Keratinocyte (primary cell): ENCODE measurements around the gene GRAMD4. TPM values are rescaled to one million over a fixed set of nuclear protein-coding genes. Genes with fewer than 3 reads are reported as not detected.
A peak's percentile ranks its signal among the peaks of the same experiment; 100 is the strongest.

Source experiments
- DNase-seq: peaks from one replicate; pipeline ENCODE4 v3.0.0-alpha.2; 2011; ENCODE audit warnings: low read depth, missing footprints, low spot score
- FAIRE-seq: peaks from 2 replicates; lab custom pipeline; 2011; peaks lifted over from hg19 to GRCh38; lab: Jason Lieb, UNC
- H2AFZ ChIP-seq: 2 replicates; pipeline ENCODE4 v1.6.0; 2012; ENCODE audit warnings: low read length, control low read depth, inconsistent platforms; ENCODE audit not compliant: control insufficient read depth
- H3K27ac ChIP-seq: 2 replicates; pipeline ENCODE4 v1.5.1; 2011; ENCODE audit warnings: low read length; ENCODE audit not compliant: control insufficient read depth, insufficient read depth
- H3K27me3 ChIP-seq: 3 replicates; pipeline ENCODE4 v1.6.0; 2011; ENCODE audit warnings: low read length; ENCODE audit not compliant: control insufficient read depth, insufficient read depth; ENCODE audit errors: extremely low read depth
- H3K36me3 ChIP-seq, 2 experiments: 2 replicates in 1 of 2; 3 replicates in 1 of 2; pipeline ENCODE4 v1.5.1; 2011; ENCODE audit warnings: low read length in 2 of 2, mild to moderate bottlenecking in 1 of 2; ENCODE audit not compliant: control insufficient read depth in 2 of 2, insufficient read depth in 2 of 2; ENCODE audit errors: extremely low read depth in 1 of 2
- H3K4me1 ChIP-seq: 3 replicates; pipeline ENCODE4 v1.5.1; 2011; ENCODE audit warnings: low read length; ENCODE audit not compliant: control insufficient read depth, insufficient read depth; ENCODE audit errors: extremely low read depth
- H3K4me2 ChIP-seq: 3 replicates; pipeline ENCODE4 v1.6.0; 2011; ENCODE audit warnings: low read depth, low read length; ENCODE audit not compliant: control insufficient read depth, insufficient read depth; ENCODE audit errors: extremely low read depth
- H3K4me3 ChIP-seq, 3 experiments: fragments of 200-600 bp in 1 of 3; sonication (generic) in 1 of 3; 2 replicates in 2 of 3; 3 replicates in 1 of 3; pipeline ENCODE4 v1.5.1; 2011 to 2016; ENCODE audit warnings: low read length in 3 of 3, mild to moderate bottlenecking in 3 of 3, control low read depth in 2 of 3, inconsistent platforms in 1 of 3, low read depth in 1 of 3, mixed read lengths in 1 of 3, mixed run types in 1 of 3, moderate library complexity in 1 of 3; ENCODE audit not compliant: control insufficient read depth in 2 of 3, insufficient read depth in 2 of 3; ENCODE audit errors: extremely low read depth in 1 of 3
- H3K79me2 ChIP-seq: 2 replicates; pipeline ENCODE4 v1.6.0; 2012; ENCODE audit warnings: low read length; ENCODE audit not compliant: control insufficient read depth, insufficient read depth
- H3K9ac ChIP-seq: 3 replicates; pipeline ENCODE4 v1.6.0; 2011; ENCODE audit warnings: low read length; ENCODE audit not compliant: control insufficient read depth, insufficient read depth; ENCODE audit errors: extremely low read depth
- H3K9me1 ChIP-seq: 3 replicates; pipeline ENCODE4 v1.6.0; 2011; ENCODE audit warnings: low read length; ENCODE audit not compliant: control insufficient read depth, insufficient read depth; ENCODE audit errors: extremely low read depth
- H3K9me3 ChIP-seq: 2 replicates; pipeline ENCODE4 v1.5.1; 2012; ENCODE audit warnings: low read depth, low read length; ENCODE audit not compliant: control insufficient read depth
- H4K20me1 ChIP-seq: 3 replicates; pipeline ENCODE4 v1.6.0; 2011; ENCODE audit warnings: low read length; ENCODE audit not compliant: control insufficient read depth, insufficient read depth; ENCODE audit errors: extremely low read depth
- CTCF ChIP-seq, 3 experiments: IDR thresholded peaks in 1 of 3; conservative IDR thresholded peaks in 1 of 3; optimal IDR thresholded peaks in 1 of 3; 2 replicates in 2 of 3; 3 replicates in 1 of 3; pipeline versions ENCODE3 to v1.5.1; 2011; ENCODE audit warnings: low read length in 3 of 3, mild to moderate bottlenecking in 3 of 3, moderate library complexity in 2 of 3, control low read depth in 1 of 3, inconsistent platforms in 1 of 3; ENCODE audit not compliant: insufficient read depth in 2 of 3; ENCODE audit errors: extremely low read depth in 1 of 3
- EZH2 ChIP-seq: IDR thresholded peaks from one replicate; pipeline ENCODE4 v1.6.1; 2012; ENCODE audit warnings: inconsistent platforms, mild to moderate bottlenecking, low read length, moderate library complexity
- dilution Hi-C: fragments of 300-500 bp; cut with MboI; formaldehyde crosslinking; loops from one replicate; pipeline ENCODE4 v1.7.0; 2020; ENCODE audit warnings: low sequenced_read_pairs; ENCODE audit not compliant: extremely low pct_ligation_motif_present
- polyA plus RNA-seq, 5 experiments: library from polyadenylated mRNA; depleted of rRNA in 3 of 5; stranded (reverse) in 3 of 5; stranded (forward) in 1 of 5; unstranded in 1 of 5; fragments of >200 nt; gene quantifications; 1 replicate in 1 of 5; 2 replicates in 3 of 5; 3 replicates in 1 of 5; pipeline versions ENCODE4 v1.2.1 to v1.2.3, GENCODE V29; 2011 to 2012; ENCODE audit warnings: missing spikeins in 2 of 5, low read depth in 1 of 5, low replicate concordance in 1 of 5

GRAMD4 gene
- polyA plus RNA-seq, 1 donor (not counting 4 experiments of a cell fraction or from before 2014, with no cell fraction given) = 17.3 TPM

DNA sequence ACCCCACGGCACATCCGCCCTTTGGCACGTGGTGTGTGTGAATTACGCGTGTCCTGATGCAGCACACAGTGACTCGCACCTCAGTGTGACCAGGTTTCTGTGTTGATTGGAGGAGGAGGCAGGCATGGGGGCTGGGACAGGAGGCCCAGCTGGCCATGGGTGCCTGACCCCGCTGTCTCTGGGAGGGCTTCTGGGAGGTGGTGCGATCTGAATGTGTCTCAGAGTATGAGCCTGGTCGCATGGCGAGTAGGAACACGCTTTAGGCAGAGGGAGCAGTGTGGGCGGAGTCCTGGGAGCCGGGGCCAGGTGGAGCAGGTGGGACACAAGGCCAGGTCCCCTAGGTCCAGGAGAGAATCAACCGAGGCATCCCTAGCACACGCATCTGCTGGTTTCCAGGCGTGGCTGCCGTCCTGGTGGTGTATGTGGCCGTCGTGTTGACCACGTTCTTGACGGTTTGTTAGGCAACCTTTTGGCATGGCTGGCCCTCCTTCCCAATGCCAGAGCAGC is 5.7 kb downstream of the GRAMD4 start:
- H2AFZ ChIP-seq = peak overlapping the region; percentile 68

GRCh38 chr22:46626356-46626755 is 6.2 kb downstream of the GRAMD4 start:
- dilution Hi-C loops = no loop called here
- no peak for FAIRE-seq
- peaks cover 38% of the 10 kb centered on the region for H3K4me1 ChIP-seq

More for the DNA sequence above, 5.7 kb downstream of the GRAMD4 start:
- FAIRE-seq (peak; percentile 72), DNase-seq (no peak)
- Histone ChIP-seq H3K4me2 (peak overlapping the region; percentile 62), H3K27me3 (no peaks in the 10 kb centered on the region), H3K9me1 (peaks cover 5% of the 10 kb centered on the region), H4K20me1 (no peaks in the 10 kb centered on the region), H3K27ac (peak overlapping the region; percentile 74), H3K79me2 (no peaks in the 10 kb centered on the region), H3K9ac (peak overlapping the region; percentile 53), H3K4me1 (peaks cover 38% of the 10 kb centered on the region), H3K4me3 (peak overlapping the region in 1 of 3 experiments; percentile 34), H3K9me3 (no peaks in the 10 kb centered on the region), H3K36me3 (no peaks in the 10 kb centered on the region)
- dilution Hi-C loops = no loop called here
- no peak for TF ChIP-seq EZH2
- TF ChIP-seq CTCF (optimal IDR thresholded peaks at IDR 0.05 in 1 of 3, IDR thresholded peaks at IDR 0.05 in 1 of 3, conservative IDR thresholded peaks at IDR 0.05 in 1 of 3; ENCODE audit: extremely low read depth in 1 of 3, insufficient read depth in 2 of 3, low read length in 3 of 3) = no peak

More at GRCh38 chr22:46626356-46626755, 6.2 kb downstream of the GRAMD4 start:
- TF ChIP-seq EZH2 = no peak
- TF ChIP-seq CTCF (optimal IDR thresholded peaks at IDR 0.05 in 1 of 3, IDR thresholded peaks at IDR 0.05 in 1 of 3, conservative IDR thresholded peaks at IDR 0.05 in 1 of 3; ENCODE audit: extremely low read depth in 1 of 3, insufficient read depth in 2 of 3, low read length in 3 of 3) = no peak
- Histone ChIP-seq H3K4me3 (peak overlapping the region in 1 of 3 experiments; percentile 35), H3K79me2 (no peaks in the 10 kb centered on the region), H3K27me3 (no peaks in the 10 kb centered on the region), H3K27ac (peak overlapping the region; percentile 74), H2AFZ (peak overlapping the region; percentile 68), H3K36me3 (no peaks in the 10 kb centered on the region), H3K9me3 (no peaks in the 10 kb centered on the region), H3K9ac (peak overlapping the region; percentile 64), H3K9me1 (peaks cover 5% of the 10 kb centered on the region), H4K20me1 (no peaks in the 10 kb centered on the region), H3K4me2 (peak overlapping the region; percentile 62)
- DNase-seq = no peak
